H9 (cell line): ENCODE data around the gene EPHX1. TPM values are rescaled to one million over a fixed set of nuclear protein-coding genes. Genes with fewer than 3 reads are reported as not detected.

Experiments used
- DNase-seq: peaks from one replicate; pipeline ENCODE4 v3.0.0-alpha.2; 2017
- H2AFZ ChIP-seq: one replicate; pipeline ENCODE4 v1.6.1; 2013; ENCODE audit warnings: mild to moderate bottlenecking, low read length, control low read depth, moderate library complexity
- H2AK5ac ChIP-seq: 2 replicates; pipeline ENCODE4 v1.6.1; 2013; ENCODE audit warnings: low read length, control low read depth, mixed read lengths; ENCODE audit not compliant: insufficient read length
- H2BK120ac ChIP-seq: one replicate; pipeline ENCODE4 v1.6.1; 2013; ENCODE audit warnings: low read depth, mild to moderate bottlenecking, low read length, control low read depth, inconsistent platforms; ENCODE audit not compliant: poor library complexity, severe bottlenecking
- H2BK12ac ChIP-seq: 2 replicates; pipeline ENCODE4 v1.6.1; 2013; ENCODE audit warnings: low read length, control low read depth, mixed read lengths, low read depth; ENCODE audit not compliant: insufficient read length
- H2BK15ac ChIP-seq: 2 replicates; pipeline ENCODE4 v1.6.1; 2013; ENCODE audit warnings: low read depth, low read length, control low read depth
- H2BK20ac ChIP-seq: one replicate; pipeline ENCODE4 v1.6.1; 2013; ENCODE audit warnings: low read depth, mild to moderate bottlenecking, low read length, control low read depth, inconsistent platforms; ENCODE audit not compliant: poor library complexity, severe bottlenecking
- H2BK5ac ChIP-seq: 2 replicates; pipeline ENCODE4 v1.6.1; 2013; ENCODE audit warnings: low read length, control low read depth, mixed read lengths; ENCODE audit not compliant: insufficient read length
- H3K14ac ChIP-seq: 2 replicates; pipeline ENCODE4 v1.6.1; 2013; ENCODE audit warnings: low read length, control low read depth; ENCODE audit not compliant: insufficient read depth
- H3K18ac ChIP-seq: 2 replicates; pipeline ENCODE4 v1.6.1; 2013; ENCODE audit warnings: low read depth, mild to moderate bottlenecking, mixed read lengths, low read length, control low read depth; ENCODE audit not compliant: insufficient read length
- H3K23ac ChIP-seq: 2 replicates; pipeline ENCODE4 v1.6.1; 2013; ENCODE audit warnings: low read length, control low read depth, mixed read lengths, low read depth; ENCODE audit not compliant: insufficient read length
- H3K23me2 ChIP-seq: 2 replicates; pipeline ENCODE4 v1.6.1; 2013; ENCODE audit warnings: low read depth, mild to moderate bottlenecking, mixed read lengths, low read length, control low read depth; ENCODE audit not compliant: insufficient read length, poor library complexity, severe bottlenecking
- H3K27ac ChIP-seq: 2 replicates; pipeline ENCODE4 v1.5.1; 2013; ENCODE audit warnings: low read length, control low read depth, mixed read lengths, low read depth; ENCODE audit not compliant: insufficient read length
- H3K27me3 ChIP-seq: 2 replicates; pipeline ENCODE4 v1.6.1; 2013; ENCODE audit warnings: low read length, control low read depth, inconsistent platforms; ENCODE audit not compliant: insufficient read depth
- H3K4ac ChIP-seq: 2 replicates; pipeline ENCODE4 v1.6.1; 2013; ENCODE audit warnings: low read depth, mild to moderate bottlenecking, control low read depth, inconsistent platforms, low read length, moderate library complexity
- H3K4me1 ChIP-seq: 2 replicates; pipeline ENCODE4 v1.6.1; 2013; ENCODE audit warnings: low read length, control low read depth, inconsistent platforms; ENCODE audit not compliant: insufficient read depth
- H3K4me2 ChIP-seq: 2 replicates; pipeline ENCODE4 v1.6.1; 2013; ENCODE audit warnings: low read length, control low read depth, mixed read lengths; ENCODE audit not compliant: insufficient read length, insufficient read depth
- H3K56ac ChIP-seq: 2 replicates; pipeline ENCODE4 v1.6.1; 2013; ENCODE audit warnings: low read depth, mild to moderate bottlenecking, mixed read lengths, low read length, control low read depth; ENCODE audit not compliant: insufficient read length
- H3K79me1 ChIP-seq: 2 replicates; pipeline ENCODE4 v1.6.1; 2013; ENCODE audit warnings: low read depth, mild to moderate bottlenecking, moderate library complexity, low read length, control low read depth, inconsistent platforms; ENCODE audit not compliant: insufficient read depth, poor library complexity, severe bottlenecking
- H3K79me2 ChIP-seq: 2 replicates; pipeline ENCODE4 v1.6.1; 2013; ENCODE audit warnings: low read length, control low read depth, inconsistent platforms; ENCODE audit not compliant: insufficient read depth
- H3K9ac ChIP-seq: 2 replicates; pipeline ENCODE4 v1.6.1; 2013; ENCODE audit warnings: low read length, control low read depth, mixed read lengths; ENCODE audit not compliant: insufficient read length; ENCODE audit errors: extremely low read depth
- H3K9me3 ChIP-seq: one replicate; pipeline ENCODE4 v1.6.1; 2013; ENCODE audit warnings: low read depth, low read length, inconsistent platforms; ENCODE audit not compliant: control insufficient read depth
- H3T11ph ChIP-seq: one replicate; pipeline ENCODE4 v1.6.1; 2013; ENCODE audit warnings: mild to moderate bottlenecking, low read length, control low read depth, inconsistent platforms
- H4K20me1 ChIP-seq: one replicate; pipeline ENCODE4 v1.6.1; 2013; ENCODE audit not compliant: control insufficient read depth, insufficient read length, insufficient read depth
- H4K5ac ChIP-seq: 2 replicates; pipeline ENCODE4 v1.6.1; 2013; ENCODE audit warnings: low read depth, mild to moderate bottlenecking, mixed read lengths, low read length, control low read depth; ENCODE audit not compliant: insufficient read length
- H4K8ac ChIP-seq: replicated peaks from 2 replicates; pipeline ENCODE4 v1.6.1; 2013; ENCODE audit warnings: low read length, control low read depth, mixed read lengths, low read depth; ENCODE audit not compliant: insufficient read length
- H4K91ac ChIP-seq: 2 replicates; pipeline ENCODE4 v1.6.1; 2013; ENCODE audit warnings: low read depth, mild to moderate bottlenecking, moderate library complexity, mixed read lengths, low read length, control low read depth; ENCODE audit not compliant: insufficient read length
- H3K27ac Mint-ChIP-seq, 3 experiments: 2 replicates in 2 of 3; 3 replicates in 1 of 3; pipeline ENCODE4 v1.8.0; 2020 to 2021; ENCODE audit warnings: mixed read lengths in 3 of 3, mild to moderate bottlenecking in 1 of 3, moderate library complexity in 1 of 3
- H3K27me3 Mint-ChIP-seq: 2 replicates; pipeline ENCODE4 v1.8.0; 2021; ENCODE audit warnings: low read depth, mild to moderate bottlenecking, moderate library complexity, mixed read lengths
- H3K36me3 Mint-ChIP-seq, 3 experiments: 2 replicates in 2 of 3; 3 replicates in 1 of 3; pipeline ENCODE4 v1.8.0; 2020 to 2021; ENCODE audit warnings: low read depth in 3 of 3, mixed read lengths in 3 of 3; ENCODE audit not compliant: insufficient read depth in 1 of 3
- H3K4me1 Mint-ChIP-seq, 2 experiments: 2 replicates each; pipeline ENCODE4 v1.8.0; 2020; ENCODE audit warnings: mixed read lengths in 2 of 2
- H3K4me3 Mint-ChIP-seq, 2 experiments: 2 replicates in 1 of 2; 3 replicates in 1 of 2; pipeline ENCODE4 v1.8.0; 2020 to 2021; ENCODE audit warnings: mild to moderate bottlenecking in 2 of 2, mixed read lengths in 2 of 2, moderate library complexity in 1 of 2
- H3K9me3 Mint-ChIP-seq, 2 experiments: 2 replicates in 1 of 2; 3 replicates in 1 of 2; pipeline ENCODE4 v1.8.0; 2020; ENCODE audit warnings: mild to moderate bottlenecking in 2 of 2, mixed read lengths in 2 of 2, moderate library complexity in 1 of 2
- WGBS: extraction: QIAGEN DNeasy Blood & Tissue Kit; methylation state at CpG from one replicate; pipeline ENCODE4 v1.1.7; 2013; ENCODE audit warnings: missing lambda C conversion rate, low lambda C conversion rate, mixed read lengths; ENCODE audit not compliant: insufficient read length; ENCODE audit errors: extremely low coverage; 5-methylcytosine and 5-hydroxymethylcytosine counted together
- total RNA-seq: library from RNA; stranded (reverse); gene quantifications from 2 replicates; pipeline ENCODE4 v1.2.1, GENCODE V29; 2021
- TF ChIP-seq, protein P1 (sequence below): fragments of 200-600 bp; sonication (generic); conservative IDR thresholded peaks from 3 replicates; pipeline ENCODE4 v1.8.0; 2021; ENCODE audit warnings: antibody characterized with exemption, mild to moderate bottlenecking

The EPHX1 gene
- total RNA-seq, 1 experiment from 2014 or later: 40.6 TPM

DNA sequence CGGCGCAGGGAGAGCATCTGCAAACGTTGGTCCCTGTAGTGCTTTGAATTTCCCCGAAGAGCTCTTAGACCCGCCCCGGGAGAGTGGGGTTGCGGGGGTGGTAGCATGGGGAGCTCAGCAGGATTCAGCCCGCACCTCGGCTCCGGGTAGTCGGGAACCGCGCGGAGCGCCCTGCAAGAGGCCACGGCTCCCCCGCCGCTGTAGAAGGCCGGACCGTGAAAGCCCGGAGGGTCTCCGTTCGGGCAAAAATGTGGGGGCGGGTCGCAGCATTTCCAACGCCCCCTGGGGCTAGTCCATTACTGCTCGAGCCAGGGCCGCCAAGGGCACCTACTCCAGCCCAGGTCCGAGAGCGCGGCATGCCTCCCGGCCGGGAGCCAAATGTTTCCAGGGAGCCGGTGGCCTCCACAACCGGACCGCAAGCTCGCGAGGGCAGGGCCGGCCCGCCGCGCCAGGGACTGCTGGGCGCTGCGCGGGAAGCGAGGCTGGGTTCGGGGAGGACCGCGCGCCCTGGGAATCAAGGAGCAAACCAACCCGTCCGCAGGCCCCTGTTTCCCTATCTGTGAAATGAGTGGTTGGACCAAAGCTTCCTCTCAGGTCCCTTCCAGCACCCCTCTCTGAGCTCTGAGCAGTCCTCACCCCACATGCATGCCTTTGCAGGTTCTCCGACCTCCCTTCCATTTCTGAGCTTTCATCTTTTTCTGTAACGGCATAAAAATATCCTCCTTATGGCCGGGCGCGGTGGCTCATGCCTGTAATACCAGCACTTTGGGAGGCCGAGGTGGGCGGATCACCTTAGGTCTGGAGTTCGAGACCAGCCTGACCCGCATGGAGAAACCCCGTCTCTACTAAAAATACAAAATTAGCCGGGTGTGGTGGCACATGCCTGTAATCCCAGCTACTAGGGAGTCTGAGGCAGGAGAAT is 73.0 kb downstream of the EPHX1 start:
- H3K9me3 Mint-ChIP-seq: no peaks in the 10 kb centered on the region
- DNase-seq: peak; percentile 59
- Histone ChIP-seq H3K27me3 (no peaks in the 10 kb centered on the region), H3K9me3 (no peaks in the 10 kb centered on the region), H4K5ac (no peak overlapping the region), H3K23me2 (peaks cover 21% of the 10 kb centered on the region), H3K4me1 (peaks cover 12% of the 10 kb centered on the region; the same call in 1 of the 2 replicates), H3K18ac (peak overlapping the region; percentile 85), H3K79me1 (no peaks in the 10 kb centered on the region), H4K91ac (peak overlapping the region; percentile 33), H3K27ac (no peak overlapping the region), H2BK120ac (no peak overlapping the region), H3K9ac (peak overlapping the region; percentile 78), H3K4me2 (peak overlapping the region; percentile 83), H4K20me1 (no peaks in the 10 kb centered on the region), H3K56ac (no peak overlapping the region), H4K8ac (no peak overlapping the region), H2BK15ac (no peak overlapping the region; the same call in 1 of the 2 replicates), H3K79me2 (peaks cover 9% of the 10 kb centered on the region; the same call in 1 of the 2 replicates), H2BK12ac (no peak overlapping the region), H3K23ac (no peak overlapping the region), H3T11ph (no peak overlapping the region), H2BK20ac (no peak overlapping the region), H3K4ac (peak overlapping the region; percentile 37; the same call in 1 of the 2 replicates), H2AK5ac (no peak overlapping the region), H3K14ac (peak overlapping the region; percentile 76), H2BK5ac (no peak overlapping the region), H2AFZ (no peak overlapping the region)
- TF ChIP-seq, protein P1, sequence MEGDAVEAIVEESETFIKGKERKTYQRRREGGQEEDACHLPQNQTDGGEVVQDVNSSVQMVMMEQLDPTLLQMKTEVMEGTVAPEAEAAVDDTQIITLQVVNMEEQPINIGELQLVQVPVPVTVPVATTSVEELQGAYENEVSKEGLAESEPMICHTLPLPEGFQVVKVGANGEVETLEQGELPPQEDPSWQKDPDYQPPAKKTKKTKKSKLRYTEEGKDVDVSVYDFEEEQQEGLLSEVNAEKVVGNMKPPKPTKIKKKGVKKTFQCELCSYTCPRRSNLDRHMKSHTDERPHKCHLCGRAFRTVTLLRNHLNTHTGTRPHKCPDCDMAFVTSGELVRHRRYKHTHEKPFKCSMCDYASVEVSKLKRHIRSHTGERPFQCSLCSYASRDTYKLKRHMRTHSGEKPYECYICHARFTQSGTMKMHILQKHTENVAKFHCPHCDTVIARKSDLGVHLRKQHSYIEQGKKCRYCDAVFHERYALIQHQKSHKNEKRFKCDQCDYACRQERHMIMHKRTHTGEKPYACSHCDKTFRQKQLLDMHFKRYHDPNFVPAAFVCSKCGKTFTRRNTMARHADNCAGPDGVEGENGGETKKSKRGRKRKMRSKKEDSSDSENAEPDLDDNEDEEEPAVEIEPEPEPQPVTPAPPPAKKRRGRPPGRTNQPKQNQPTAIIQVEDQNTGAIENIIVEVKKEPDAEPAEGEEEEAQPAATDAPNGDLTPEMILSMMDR: no peak
- H3K4me1 Mint-ChIP-seq: peaks cover 35 to 44% of the 10 kb centered on the region in 2 experiments
- H3K27me3 Mint-ChIP-seq: peaks cover 2% of the 10 kb centered on the region; the same call in 1 of the 2 replicates
- WGBS: no CpG with 5 or more reads among the region's 63 CpGs
- peaks cover 0 to 20% (median 9%) of the 10 kb centered on the region in 3 experiments; a peak in 4 of 7 replicates for H3K36me3 Mint-ChIP-seq
- peak overlapping the region in 2 of 3 experiments; percentile 45 to 84; a peak in 4 of 7 replicates for H3K27ac Mint-ChIP-seq
- H3K4me3 Mint-ChIP-seq: peak overlapping the region; percentile 78 to 88
